ENCODE measurements around the gene SORL1.
A peak's percentile ranks its signal among the peaks of the same experiment; 100 is the strongest.

The SORL1 gene

DNA sequence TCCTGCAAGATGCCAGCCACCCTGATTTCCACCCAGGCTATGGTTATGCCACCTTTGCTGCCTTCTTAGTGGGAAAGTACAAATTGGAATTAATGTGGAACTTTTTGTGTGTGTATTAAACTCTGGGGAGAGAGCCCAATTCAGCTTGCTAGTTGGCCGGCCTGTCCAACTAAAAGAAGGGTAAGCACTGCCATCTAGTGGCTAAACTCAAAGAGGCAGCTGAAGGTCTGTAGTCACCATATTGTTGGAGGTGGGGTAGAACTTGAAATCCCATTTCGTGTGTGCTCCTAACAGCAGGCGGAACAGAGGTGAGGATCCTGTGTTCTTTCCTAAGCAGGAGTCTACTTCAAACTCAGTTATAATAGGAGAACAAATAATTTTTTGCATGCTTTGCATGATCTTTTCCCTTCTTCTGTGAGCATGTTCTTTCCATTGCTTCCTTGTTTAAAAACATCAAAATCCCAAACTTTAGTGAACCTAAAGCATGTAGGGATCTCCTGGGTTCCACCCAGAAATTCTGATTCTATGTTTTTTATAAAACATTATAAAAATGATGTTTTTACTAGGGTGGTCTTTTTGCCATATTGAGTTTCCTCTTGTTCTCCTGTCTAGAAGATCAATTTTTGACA, 139.4 kb downstream of the SORL1 start:
- peak; percentile 28 for DNase-seq (ENCODE audit: low read depth, low spot score)
- Histone ChIP-seq H3K27ac (no peak overlapping the region), H3K36me3 (ENCODE audit: insufficient read depth, low read length) (no peaks in the 10 kb centered on the region), H3K9me3 (ENCODE audit: low read depth, low read length) (no peaks in the 10 kb centered on the region), H3K4me3 (no peak overlapping the region), H3K9ac (ENCODE audit: insufficient read length) (no peak overlapping the region)
- no peak for TF ChIP-seq FOXP2 (optimal IDR thresholded peaks at IDR 0.05; ENCODE audit: control extremely low read depth, extremely low read length, insufficient read depth)
- no peak for TF ChIP-seq EZH2 (IDR thresholded peaks at IDR 0.05)
- TF ChIP-seq POLR2AphosphoS5 (IDR thresholded peaks at IDR 0.05; ENCODE audit: borderline replicate concordance, low read depth, low read length) = no peak

DNA sequence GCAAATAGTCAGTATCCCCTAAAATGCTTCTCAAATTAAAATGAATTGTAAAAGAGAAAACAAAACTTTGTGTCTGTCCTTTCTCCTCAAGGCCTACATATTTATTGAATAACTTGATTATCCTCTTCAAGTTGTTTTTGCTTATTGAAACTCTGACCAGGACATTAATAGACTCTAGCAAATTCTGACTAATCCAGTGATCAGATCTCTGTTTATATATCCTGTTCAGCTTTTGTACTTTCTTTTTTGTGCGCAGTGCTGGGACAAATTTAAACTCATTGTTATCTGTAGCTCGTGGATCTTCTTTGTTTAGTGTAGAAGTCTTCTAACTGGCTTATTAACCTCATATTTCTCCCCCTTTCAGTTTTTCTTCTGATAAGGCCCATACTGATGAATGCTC, 140.6 kb downstream of the SORL1 start:
- Histone ChIP-seq H3K4me3 (no peak overlapping the region), H3K27ac (no peak overlapping the region), H3K9me3 (ENCODE audit: low read depth, low read length) (no peaks in the 10 kb centered on the region), H3K36me3 (ENCODE audit: insufficient read depth, low read length) (no peaks in the 10 kb centered on the region), H3K9ac (ENCODE audit: insufficient read length) (no peak overlapping the region)
- TF ChIP-seq EZH2 (IDR thresholded peaks at IDR 0.05) = no peak
- no peak for TF ChIP-seq FOXP2 (optimal IDR thresholded peaks at IDR 0.05; ENCODE audit: control extremely low read depth, extremely low read length, insufficient read depth)
- TF ChIP-seq POLR2AphosphoS5 (IDR thresholded peaks at IDR 0.05; ENCODE audit: borderline replicate concordance, low read depth, low read length) = no peak
- no peak for DNase-seq (ENCODE audit: low read depth, low spot score)

DNA sequence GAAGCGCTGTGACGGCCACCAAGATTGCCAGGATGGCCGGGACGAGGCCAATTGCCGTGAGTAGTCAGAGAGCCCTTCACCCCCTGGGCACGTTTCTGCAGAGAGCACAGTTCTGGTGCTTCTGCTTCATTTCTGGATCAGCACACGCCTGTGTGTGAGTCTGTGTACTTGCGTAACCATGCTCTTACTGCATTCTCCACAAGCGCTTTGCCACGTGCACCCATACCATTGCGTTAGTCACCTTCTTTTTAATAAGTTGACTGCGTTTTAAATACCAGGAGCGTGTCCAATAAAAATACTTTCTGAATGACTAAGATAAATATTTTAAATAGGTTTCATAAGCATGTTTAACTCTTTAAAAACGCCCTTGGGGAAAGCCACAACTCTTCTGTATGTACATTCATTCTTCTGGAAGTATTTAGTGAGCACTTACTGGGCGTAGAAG, 143.6 kb downstream of the SORL1 start:
- Histone ChIP-seq H3K9me3 (ENCODE audit: low read depth, low read length) (no peaks in the 10 kb centered on the region), H3K27ac (no peak overlapping the region), H3K36me3 (ENCODE audit: insufficient read depth, low read length) (no peaks in the 10 kb centered on the region), H3K9ac (ENCODE audit: insufficient read length) (no peak overlapping the region), H3K4me3 (no peak overlapping the region)
- peak; percentile 20 for DNase-seq (ENCODE audit: low read depth, low spot score)
- TF ChIP-seq FOXP2 (optimal IDR thresholded peaks at IDR 0.05; ENCODE audit: control extremely low read depth, extremely low read length, insufficient read depth) (no peak), EZH2 (IDR thresholded peaks at IDR 0.05) (no peak), POLR2AphosphoS5 (IDR thresholded peaks at IDR 0.05; ENCODE audit: borderline replicate concordance, low read depth, low read length) (no peak)

DNA sequence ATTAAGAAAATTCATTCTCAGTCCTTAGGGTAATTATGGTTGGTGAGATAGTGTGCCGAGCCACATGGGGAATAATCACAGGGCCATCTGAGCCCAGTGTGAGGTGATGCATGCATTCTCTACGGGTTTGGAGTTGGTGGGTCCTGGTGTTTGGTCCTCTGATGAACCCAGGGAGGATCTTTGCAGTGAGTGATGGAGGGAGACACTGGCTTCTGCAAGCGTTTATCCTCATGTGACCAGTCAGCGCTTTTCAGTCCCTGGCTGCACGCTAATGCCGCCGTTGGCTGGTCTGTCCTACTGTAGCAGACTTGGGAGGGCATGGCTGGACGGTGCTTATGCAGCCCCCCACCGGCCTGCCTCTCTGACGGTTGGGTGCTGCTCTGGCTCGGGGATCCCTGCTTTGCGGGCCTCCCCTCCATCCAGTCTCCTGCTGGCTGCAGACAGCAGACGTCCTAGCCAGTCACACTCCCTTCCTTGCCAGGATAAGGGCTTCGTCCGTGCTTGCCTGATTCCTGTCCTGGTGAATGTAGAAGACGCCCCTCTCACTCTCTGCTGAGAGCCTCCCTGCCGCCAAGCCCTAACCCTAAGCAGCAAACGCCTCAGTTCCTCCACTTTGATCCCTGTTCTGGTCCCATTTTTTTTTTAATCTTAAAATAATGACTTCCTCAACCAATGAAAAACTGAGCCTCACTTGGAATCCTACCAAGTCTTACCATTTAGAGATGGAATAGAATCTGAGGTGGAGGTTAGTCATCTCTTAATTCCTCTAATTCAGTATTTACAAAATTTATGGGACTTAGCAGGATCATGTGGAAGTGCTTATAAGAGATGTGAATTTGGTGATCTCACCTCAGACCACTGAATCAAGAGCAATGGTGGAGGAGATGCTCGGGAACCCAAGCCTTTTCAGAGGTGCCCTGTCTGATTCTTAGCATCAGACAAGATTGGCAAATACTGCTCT, 144.4 kb downstream of the SORL1 start:
- Histone ChIP-seq H3K9me3 (ENCODE audit: low read depth, low read length) (no peaks in the 10 kb centered on the region), H3K4me3 (no peak overlapping the region), H3K9ac (ENCODE audit: insufficient read length) (no peak overlapping the region), H3K27ac (no peak overlapping the region), H3K36me3 (ENCODE audit: insufficient read depth, low read length) (no peaks in the 10 kb centered on the region)
- no peak for TF ChIP-seq FOXP2 (optimal IDR thresholded peaks at IDR 0.05; ENCODE audit: control extremely low read depth, extremely low read length, insufficient read depth)
- no peak for TF ChIP-seq EZH2 (IDR thresholded peaks at IDR 0.05)
- no peak for TF ChIP-seq POLR2AphosphoS5 (IDR thresholded peaks at IDR 0.05; ENCODE audit: borderline replicate concordance, low read depth, low read length)
- no peak for DNase-seq (ENCODE audit: low read depth, low spot score)

DNA sequence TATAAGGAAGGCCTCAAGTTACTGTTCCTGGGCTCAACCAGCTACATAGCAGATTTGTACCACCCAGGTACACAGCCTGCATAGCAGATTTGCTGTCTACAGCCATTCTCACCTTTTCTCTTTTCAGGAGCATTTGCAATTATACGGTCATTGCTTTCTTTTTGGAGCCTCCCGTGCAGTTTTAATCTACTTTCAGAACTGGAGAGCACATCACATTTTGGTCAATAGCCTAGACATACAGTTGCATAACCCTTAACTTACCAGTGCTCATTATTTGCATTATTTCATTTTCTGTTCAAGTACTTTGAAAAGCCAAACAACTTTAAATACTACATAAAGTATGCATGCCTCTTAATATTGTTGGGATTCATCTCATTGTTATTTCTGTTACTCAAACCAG, 151.2 kb downstream of the SORL1 start:
- H3K36me3 ChIP-seq (ENCODE audit: insufficient read depth, low read length) = no peaks in the 10 kb centered on the region
- H3K4me3 ChIP-seq = no peak overlapping the region
- H3K27ac ChIP-seq = no peak overlapping the region
- no peak overlapping the region for H3K9ac ChIP-seq (ENCODE audit: insufficient read length)
- TF ChIP-seq POLR2AphosphoS5 (IDR thresholded peaks at IDR 0.05; ENCODE audit: borderline replicate concordance, low read depth, low read length) (no peak), FOXP2 (optimal IDR thresholded peaks at IDR 0.05; ENCODE audit: control extremely low read depth, extremely low read length, insufficient read depth) (no peak), EZH2 (IDR thresholded peaks at IDR 0.05) (no peak)
- no peaks in the 10 kb centered on the region for H3K9me3 ChIP-seq (ENCODE audit: low read depth, low read length)
- no peak for DNase-seq (ENCODE audit: low read depth, low spot score)

DNA sequence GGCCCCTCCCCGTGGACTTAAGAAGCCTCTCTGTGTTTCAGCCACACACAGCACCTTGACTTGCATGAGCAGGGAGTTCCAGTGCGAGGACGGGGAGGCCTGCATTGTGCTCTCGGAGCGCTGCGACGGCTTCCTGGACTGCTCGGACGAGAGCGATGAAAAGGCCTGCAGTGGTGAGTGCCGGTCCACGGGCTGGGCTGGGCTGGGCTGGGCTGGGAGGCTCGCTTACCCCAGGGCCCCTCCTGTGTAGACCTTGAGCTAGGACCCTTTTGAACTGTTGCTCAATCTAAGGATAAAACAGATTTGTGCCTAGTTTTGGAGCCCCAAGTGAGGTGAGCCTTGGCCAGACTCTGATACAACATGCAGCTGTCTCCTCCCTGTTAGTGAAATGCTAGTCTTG, 152.0 kb downstream of the SORL1 start:
- no peaks in the 10 kb centered on the region for H3K36me3 ChIP-seq (ENCODE audit: insufficient read depth, low read length)

DNA sequence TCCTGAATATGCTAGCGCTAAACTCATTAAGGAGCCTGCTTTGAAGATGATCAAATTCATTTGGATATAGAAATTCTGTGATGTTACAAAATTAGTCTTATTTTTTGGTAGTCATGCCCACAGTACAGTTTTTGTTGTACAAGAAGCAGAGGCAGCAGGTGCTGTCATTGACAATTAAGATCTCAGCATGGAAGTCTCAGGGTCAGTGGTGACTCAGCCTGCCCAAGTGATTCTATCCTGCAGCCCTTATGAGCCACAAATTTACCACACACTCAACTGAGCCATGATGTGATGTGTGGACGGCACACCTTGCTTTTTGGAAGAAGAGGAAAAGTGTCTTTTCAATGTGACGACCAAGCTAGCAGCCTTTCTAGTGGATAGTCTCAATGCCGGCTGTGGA, 154.2 kb downstream of the SORL1 start:
- no peak overlapping the region for H3K9ac ChIP-seq (ENCODE audit: insufficient read length)
- H3K27ac ChIP-seq = no peak overlapping the region
- no peak overlapping the region for H3K4me3 ChIP-seq

More for the DNA sequence above, 152.0 kb downstream of the SORL1 start:
- no peak overlapping the region for H3K27ac ChIP-seq
- TF ChIP-seq EZH2 (IDR thresholded peaks at IDR 0.05) = no peak
- H3K9ac ChIP-seq (ENCODE audit: insufficient read length) = no peak overlapping the region
- H3K4me3 ChIP-seq = no peak overlapping the region
- H3K9me3 ChIP-seq (ENCODE audit: low read depth, low read length) = no peaks in the 10 kb centered on the region
- DNase-seq (ENCODE audit: low read depth, low spot score) = no peak

DNA sequence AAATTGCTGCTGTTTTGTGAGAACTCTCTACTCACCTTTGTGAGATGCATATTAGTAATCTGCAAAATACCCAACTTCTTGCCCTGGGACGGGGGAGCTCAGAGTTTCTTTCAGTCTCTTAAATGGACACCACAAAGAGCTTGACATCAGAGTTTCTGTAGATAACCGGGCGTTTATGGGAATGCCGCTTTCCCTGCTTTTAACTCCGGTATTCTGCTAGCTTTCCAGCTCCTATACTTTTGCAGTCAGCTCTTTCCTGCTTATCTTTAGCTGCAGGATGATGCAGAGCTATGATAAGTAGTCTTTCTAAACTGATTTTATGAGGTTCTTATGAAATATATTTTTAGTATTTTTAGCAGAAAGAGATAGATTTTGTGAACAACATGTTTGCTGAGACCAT, 155.2 kb downstream of the SORL1 start:
- Histone ChIP-seq H3K36me3 (ENCODE audit: insufficient read depth, low read length) (no peaks in the 10 kb centered on the region), H3K4me3 (no peak overlapping the region), H3K27ac (no peak overlapping the region), H3K9me3 (ENCODE audit: low read depth, low read length) (no peaks in the 10 kb centered on the region), H3K9ac (ENCODE audit: insufficient read length) (no peak overlapping the region)
- TF ChIP-seq POLR2AphosphoS5 (IDR thresholded peaks at IDR 0.05; ENCODE audit: borderline replicate concordance, low read depth, low read length) = no peak
- TF ChIP-seq EZH2 (IDR thresholded peaks at IDR 0.05) = no peak
- TF ChIP-seq FOXP2 (optimal IDR thresholded peaks at IDR 0.05; ENCODE audit: control extremely low read depth, extremely low read length, insufficient read depth) = no peak
- no peak for DNase-seq (ENCODE audit: low read depth, low spot score)

More for the DNA sequence above, 154.2 kb downstream of the SORL1 start:
- DNase-seq (ENCODE audit: low read depth, low spot score) = no peak
- TF ChIP-seq FOXP2 (optimal IDR thresholded peaks at IDR 0.05; ENCODE audit: control extremely low read depth, extremely low read length, insufficient read depth) (no peak), POLR2AphosphoS5 (IDR thresholded peaks at IDR 0.05; ENCODE audit: borderline replicate concordance, low read depth, low read length) (no peak), EZH2 (IDR thresholded peaks at IDR 0.05) (no peak)
- H3K9me3 ChIP-seq (ENCODE audit: low read depth, low read length) = no peaks in the 10 kb centered on the region
- H3K36me3 ChIP-seq (ENCODE audit: insufficient read depth, low read length) = no peaks in the 10 kb centered on the region
